ENCODE measurements around the gene CAMKK2.
"Not testable (repeated sequence)": the region's sequence is repeated elsewhere in the genome, so short reads cannot be mapped to it uniquely, and the experiment has no call there.

Gene CAMKK2

GRCh38 chr12:121263206-121263935 lies 33.1 kb downstream of the CAMKK2 start:
- Histone ChIP-seq H3K4me3 (ENCODE audit: low read length) (no peak overlapping the region), H3K4me1 (ENCODE audit: insufficient read depth, low read length) (no peaks in the 10 kb centered on the region), H3K9me3 (ENCODE audit: low read length) (no peaks in the 10 kb centered on the region), H2AFZ (ENCODE audit: low read depth, low read length) (no peak overlapping the region), H3K27me3 (ENCODE audit: insufficient read depth, low read length) (no peaks in the 10 kb centered on the region), H3K36me3 (ENCODE audit: insufficient read depth, low read length) (peaks cover 34% of the 10 kb centered on the region)

GRCh38 chr12:121261398-121261797 lies 35.1 kb downstream of the CAMKK2 start:
- no peak overlapping the region for H2AFZ ChIP-seq (ENCODE audit: low read depth, low read length)
- no peak overlapping the region for H3K4me3 ChIP-seq (ENCODE audit: low read length)
- no peaks in the 10 kb centered on the region for H3K9me3 ChIP-seq (ENCODE audit: low read length)
- peaks cover 34% of the 10 kb centered on the region for H3K36me3 ChIP-seq (ENCODE audit: insufficient read depth, low read length)
- H3K4me1 ChIP-seq (ENCODE audit: insufficient read depth, low read length) = no peaks in the 10 kb centered on the region
- no peaks in the 10 kb centered on the region for H3K27me3 ChIP-seq (ENCODE audit: insufficient read depth, low read length)

- Histone ChIP-seq H3K9me3 (ENCODE audit: low read length) (no peaks in the 10 kb centered on the region), H2AFZ (ENCODE audit: low read depth, low read length) (no peak overlapping the region), H3K4me1 (ENCODE audit: insufficient read depth, low read length) (no peaks in the 10 kb centered on the region), H3K36me3 (ENCODE audit: insufficient read depth, low read length) (peaks cover 40% of the 10 kb centered on the region), H3K4me3 (ENCODE audit: low read length) (no peak overlapping the region), H3K27me3 (ENCODE audit: insufficient read depth, low read length) (no peaks in the 10 kb centered on the region)
These were observed 36.4 kb downstream of the CAMKK2 start for GRCh38 chr12:121260091-121260490.

GRCh38 chr12:121259074-121259473 lies 37.4 kb downstream of the CAMKK2 start:
- no peaks in the 10 kb centered on the region for H3K9me3 ChIP-seq (ENCODE audit: low read length)
- no peak overlapping the region for H3K4me3 ChIP-seq (ENCODE audit: low read length)
- no peak overlapping the region for H2AFZ ChIP-seq (ENCODE audit: low read depth, low read length)
- no peaks in the 10 kb centered on the region for H3K4me1 ChIP-seq (ENCODE audit: insufficient read depth, low read length)
- no peaks in the 10 kb centered on the region for H3K27me3 ChIP-seq (ENCODE audit: insufficient read depth, low read length)
- H3K36me3 ChIP-seq (ENCODE audit: insufficient read depth, low read length) = peaks cover 47% of the 10 kb centered on the region

- not testable (repeated sequence) for H3K4me1 ChIP-seq (ENCODE audit: insufficient read depth, low read length); H3K4me3 ChIP-seq (ENCODE audit: low read length); H2AFZ ChIP-seq (ENCODE audit: low read depth, low read length); H3K27me3 ChIP-seq (ENCODE audit: insufficient read depth, low read length); H3K9me3 ChIP-seq (ENCODE audit: low read length)
- peaks cover 49% of the 10 kb centered on the region for H3K36me3 ChIP-seq (ENCODE audit: insufficient read depth, low read length)
These were observed 38.6 kb downstream of the CAMKK2 start for GRCh38 chr12:121257704-121258449.

GRCh38 chr12:121255433-121255832 lies 41.1 kb downstream of the CAMKK2 start:
- H3K9me3 ChIP-seq (ENCODE audit: low read length) = no peaks in the 10 kb centered on the region
- no peaks in the 10 kb centered on the region for H3K4me1 ChIP-seq (ENCODE audit: insufficient read depth, low read length)
- no peaks in the 10 kb centered on the region for H3K27me3 ChIP-seq (ENCODE audit: insufficient read depth, low read length)
- no peak overlapping the region for H3K4me3 ChIP-seq (ENCODE audit: low read length)
- H3K36me3 ChIP-seq (ENCODE audit: insufficient read depth, low read length) = peaks cover 56% of the 10 kb centered on the region
- no peak overlapping the region for H2AFZ ChIP-seq (ENCODE audit: low read depth, low read length)

- Histone ChIP-seq H3K36me3 (ENCODE audit: insufficient read depth, low read length) (peaks cover 60% of the 10 kb centered on the region), H2AFZ (ENCODE audit: low read depth, low read length) (no peak overlapping the region), H3K4me1 (ENCODE audit: insufficient read depth, low read length) (no peaks in the 10 kb centered on the region), H3K27me3 (ENCODE audit: insufficient read depth, low read length) (no peaks in the 10 kb centered on the region), H3K4me3 (ENCODE audit: low read length) (no peak overlapping the region), H3K9me3 (ENCODE audit: low read length) (no peaks in the 10 kb centered on the region)
These were observed 42.7 kb downstream of the CAMKK2 start for GRCh38 chr12:121253638-121254335.

- Histone ChIP-seq H3K4me1 (ENCODE audit: insufficient read depth, low read length) (no peaks in the 10 kb centered on the region), H3K4me3 (ENCODE audit: low read length) (no peak overlapping the region), H3K9me3 (ENCODE audit: low read length) (no peaks in the 10 kb centered on the region), H3K27me3 (ENCODE audit: insufficient read depth, low read length) (no peaks in the 10 kb centered on the region), H3K36me3 (ENCODE audit: insufficient read depth, low read length) (peaks cover 70% of the 10 kb centered on the region), H2AFZ (ENCODE audit: low read depth, low read length) (no peak overlapping the region)
These were observed 43.7 kb downstream of the CAMKK2 start for GRCh38 chr12:121252712-121253345.

- Histone ChIP-seq H3K4me1 (ENCODE audit: insufficient read depth, low read length) (no peaks in the 10 kb centered on the region), H3K36me3 (ENCODE audit: insufficient read depth, low read length) (peaks cover 77% of the 10 kb centered on the region), H2AFZ (ENCODE audit: low read depth, low read length) (no peak overlapping the region), H3K4me3 (ENCODE audit: low read length) (no peak overlapping the region), H3K27me3 (ENCODE audit: insufficient read depth, low read length) (no peaks in the 10 kb centered on the region), H3K9me3 (ENCODE audit: low read length) (no peaks in the 10 kb centered on the region)
These were observed 44.7 kb downstream of the CAMKK2 start for GRCh38 chr12:121251838-121252237.

GRCh38 chr12:121250359-121250758 lies 46.1 kb downstream of the CAMKK2 start:
- Histone ChIP-seq H3K4me3 (ENCODE audit: low read length) (no peak overlapping the region), H3K4me1 (ENCODE audit: insufficient read depth, low read length) (no peaks in the 10 kb centered on the region), H3K27me3 (ENCODE audit: insufficient read depth, low read length) (no peaks in the 10 kb centered on the region), H3K36me3 (ENCODE audit: insufficient read depth, low read length) (peaks cover 72% of the 10 kb centered on the region), H2AFZ (ENCODE audit: low read depth, low read length) (no peak overlapping the region), H3K9me3 (ENCODE audit: low read length) (no peaks in the 10 kb centered on the region)

- H3K27me3 ChIP-seq (ENCODE audit: insufficient read depth, low read length) = no peaks in the 10 kb centered on the region
- H2AFZ ChIP-seq (ENCODE audit: low read depth, low read length) = no peak overlapping the region
- H3K36me3 ChIP-seq (ENCODE audit: insufficient read depth, low read length) = peaks cover 71% of the 10 kb centered on the region
- no peaks in the 10 kb centered on the region for H3K4me1 ChIP-seq (ENCODE audit: insufficient read depth, low read length)
- H3K4me3 ChIP-seq (ENCODE audit: low read length) = no peak overlapping the region
- no peaks in the 10 kb centered on the region for H3K9me3 ChIP-seq (ENCODE audit: low read length)
These were observed 47.9 kb downstream of the CAMKK2 start for GRCh38 chr12:121248622-121249021.

GRCh38 chr12:121246893-121247557 lies 49.5 kb downstream of the CAMKK2 start:
- no peak overlapping the region for H2AFZ ChIP-seq (ENCODE audit: low read depth, low read length)
- H3K36me3 ChIP-seq (ENCODE audit: insufficient read depth, low read length) = peaks cover 64% of the 10 kb centered on the region
- H3K9me3 ChIP-seq (ENCODE audit: low read length) = no peaks in the 10 kb centered on the region
- H3K27me3 ChIP-seq (ENCODE audit: insufficient read depth, low read length) = no peaks in the 10 kb centered on the region
- H3K4me1 ChIP-seq (ENCODE audit: insufficient read depth, low read length) = no peaks in the 10 kb centered on the region
- no peak overlapping the region for H3K4me3 ChIP-seq (ENCODE audit: low read length)

All from neuron (in vitro differentiated cells).